Right lobe of liver (tissue), 6 donors: ENCODE measurements around the gene RIPOR3. TPM values are rescaled to one million over a fixed set of nuclear protein-coding genes. Genes with fewer than 3 reads are reported as not detected.
A peak's percentile ranks its signal among the peaks of the same experiment; 100 is the strongest.

Experiments
- ATAC-seq, 4 donors: fragments of 200-7000 bp; cut with Tn5 transposase; one replicate each; pipeline ENCODE4 v1.9.1; 2020; ENCODE audit warnings: mild to moderate bottlenecking in 4 of 4, moderate library complexity in 4 of 4
- DNase-seq, 3 donors: peaks; one replicate each; pipeline ENCODE4 v3.0.0-alpha.2; 2020
- H3K27ac ChIP-seq, 3 donors: fragments of 200-600 bp; one replicate each; pipeline ENCODE4 v1.8.0; 2022
- H3K27me3 ChIP-seq, 2 donors: fragments of 200-600 bp; one replicate each; pipeline ENCODE4 v1.8.0; 2022
- H3K36me3 ChIP-seq, 4 donors: fragments of 200-600 bp; sonication (generic) in 1 of 4; one replicate each; pipeline versions ENCODE4 v1.5.1 to v1.8.0; 2017 to 2022; ENCODE audit warnings: control low read depth in 1 of 4
- H3K4me1 ChIP-seq, 4 donors: fragments of 200-600 bp; sonication (generic) in 1 of 4; one replicate each; pipeline versions ENCODE4 v1.5.1 to v1.8.0; 2017 to 2022; ENCODE audit warnings: control low read depth in 1 of 4
- H3K4me3 ChIP-seq, 3 donors: fragments of 200-600 bp; one replicate each; pipeline ENCODE4 v1.8.0; 2022
- H3K9me3 ChIP-seq, 4 donors: fragments of 200-600 bp; sonication (generic) in 1 of 4; one replicate each; pipeline versions ENCODE4 v1.5.1 to v1.8.0; 2017 to 2022; ENCODE audit warnings: control low read depth in 1 of 4
- POLR2A ChIP-seq: fragments of 450-650 bp; IDR thresholded peaks from one replicate; pipeline ENCODE4 v1.6.1; 2017; ENCODE audit warnings: antibody characterized with exemption, mild to moderate bottlenecking
- WGBS: methylation state at CpG from one replicate; pipeline ENCODE4 v1.1.6; 2018; ENCODE audit warnings: low coverage, low lambda C conversion rate; ENCODE audit not compliant: insufficient coverage; ENCODE audit errors: missing lambda C conversion rate; 5-methylcytosine and 5-hydroxymethylcytosine counted together
- intact Hi-C, 2 donors: fragments of 100-400 bp; cut with DNase I; formaldehyde crosslinking; loops; one replicate each; pipeline versions ENCODE4 v1.11.2 to v1.14.1; 2022
- total RNA-seq, 6 experiments: library from RNA; depleted of rRNA in 2 of 6; stranded (reverse); fragments of >200 nt in 2 of 6; fragmentation: NEBNext Ultra II Directional in 3 of 6; extraction: Animal tissue kit (Norgen Biotek cat#: 25700) in 3 of 6; gene quantifications; one replicate each; pipeline versions ENCODE4 v1.1.0 to v1.2.4, GENCODE V29; 2016 to 2023
- TF ChIP-seq, protein P1 (sequence below), 4 donors: fragments of 200-600 bp in 3 of 4; fragments of 450-650 bp in 1 of 4; IDR thresholded peaks; one replicate each; pipeline versions ENCODE4 v1.5.1 to v1.8.0; 2016 to 2022; ENCODE audit warnings: antibody characterized with exemption in 4 of 4, mild to moderate bottlenecking in 2 of 4
- donor health status: DM: no; HTN: yes; CAD: no.
- donor health status: DM: no; HTN: no; CAD: no.
- donor health status: DM: no; HTN: no; CAD: no.
- donor health status: DM: no; HTN: yes; CAD: no.
- donor health status: DM: no; HTN: yes; CAD: no.

RIPOR3 gene
- total RNA-seq, 6 experiments from 2014 or later, result 4.8 to 13.8 (median 8.9) TPM

DNA sequence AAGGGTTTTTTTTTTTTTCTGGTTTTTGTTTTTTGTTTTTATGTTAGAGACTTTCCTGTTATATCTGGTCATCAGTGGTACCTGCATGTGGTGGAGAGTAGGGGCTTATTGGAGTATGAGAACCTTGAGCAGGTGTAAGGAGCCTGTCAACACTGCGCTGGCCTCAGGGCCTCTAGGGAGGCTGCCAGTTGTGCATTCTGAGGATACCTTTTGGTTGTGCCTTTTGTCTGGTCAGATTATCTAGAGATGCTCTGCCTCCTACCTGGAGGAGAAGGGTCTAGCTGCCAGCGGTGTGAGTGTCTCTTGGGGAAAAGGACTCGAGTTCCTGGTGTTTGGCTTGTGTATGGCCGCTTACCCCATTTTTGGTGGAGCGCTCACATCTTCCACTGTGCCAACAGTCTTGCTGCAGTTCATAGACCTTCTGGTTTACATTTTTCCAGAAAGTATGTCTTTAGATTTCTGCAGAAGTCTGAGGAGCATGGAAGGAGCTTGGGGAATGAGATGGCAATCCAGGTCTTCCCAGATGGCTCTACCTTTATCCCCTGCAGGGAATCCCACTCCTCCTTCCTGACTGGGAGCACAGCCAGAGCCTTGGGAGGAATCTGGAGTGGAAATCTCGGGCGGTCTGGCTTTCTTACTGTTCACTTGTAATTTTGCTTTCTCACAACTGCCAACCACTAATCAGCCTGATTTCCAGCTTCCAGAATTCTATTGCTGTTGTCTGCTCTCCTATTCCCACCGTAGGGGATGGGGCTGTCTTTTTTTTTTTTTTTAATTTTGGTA is 131.3 kb downstream of the RIPOR3 start:
- 78% methylated on average over 7 of the region's 8 CpGs for WGBS
- intact Hi-C loops, result loop anchor here in 1 of 2 donors (10.0 kb wide), 1 partner anchor 65 kb away; no protein-coding TSS in a partner anchor
- TF ChIP-seq, protein P1, sequence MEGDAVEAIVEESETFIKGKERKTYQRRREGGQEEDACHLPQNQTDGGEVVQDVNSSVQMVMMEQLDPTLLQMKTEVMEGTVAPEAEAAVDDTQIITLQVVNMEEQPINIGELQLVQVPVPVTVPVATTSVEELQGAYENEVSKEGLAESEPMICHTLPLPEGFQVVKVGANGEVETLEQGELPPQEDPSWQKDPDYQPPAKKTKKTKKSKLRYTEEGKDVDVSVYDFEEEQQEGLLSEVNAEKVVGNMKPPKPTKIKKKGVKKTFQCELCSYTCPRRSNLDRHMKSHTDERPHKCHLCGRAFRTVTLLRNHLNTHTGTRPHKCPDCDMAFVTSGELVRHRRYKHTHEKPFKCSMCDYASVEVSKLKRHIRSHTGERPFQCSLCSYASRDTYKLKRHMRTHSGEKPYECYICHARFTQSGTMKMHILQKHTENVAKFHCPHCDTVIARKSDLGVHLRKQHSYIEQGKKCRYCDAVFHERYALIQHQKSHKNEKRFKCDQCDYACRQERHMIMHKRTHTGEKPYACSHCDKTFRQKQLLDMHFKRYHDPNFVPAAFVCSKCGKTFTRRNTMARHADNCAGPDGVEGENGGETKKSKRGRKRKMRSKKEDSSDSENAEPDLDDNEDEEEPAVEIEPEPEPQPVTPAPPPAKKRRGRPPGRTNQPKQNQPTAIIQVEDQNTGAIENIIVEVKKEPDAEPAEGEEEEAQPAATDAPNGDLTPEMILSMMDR (IDR thresholded peaks at IDR 0.05), result no peak
- no peak for TF ChIP-seq POLR2A

GRCh38 chr20:50559149-50559548 is 132.2 kb downstream of the RIPOR3 start:
- intact Hi-C loops, result loop anchor here in 1 of 2 donors (10.0 kb wide), 1 partner anchor 64 kb away; no protein-coding TSS in a partner anchor

More for the DNA sequence above, 131.3 kb downstream of the RIPOR3 start:
- Histone ChIP-seq H3K27ac (no peak overlapping the region), H3K4me3 (no peak overlapping the region), H3K9me3 (no peaks in the 10 kb centered on the region), H3K4me1 (peaks cover 0 to 10% (median 0%) of the 10 kb centered on the region in 4 donors), H3K27me3 (no peaks in the 10 kb centered on the region), H3K36me3 (peaks cover 0 to 2% (median 0%) of the 10 kb centered on the region in 4 donors)
- DNase-seq (no peak), ATAC-seq (no peak)

GRCh38 chr20:50558483-50558925 is 132.8 kb downstream of the RIPOR3 start:
- peak in 3 of 4 donors; percentile 39 to 68 (median 49) for ATAC-seq
- TF ChIP-seq POLR2A, result no peak
- TF ChIP-seq, protein P1 (IDR thresholded peaks at IDR 0.05), result no peak
- no peak for DNase-seq
- no peaks in the 10 kb centered on the region for H3K9me3 ChIP-seq
- peaks cover 0 to 5% (median 0%) of the 10 kb centered on the region in 4 donors for H3K4me1 ChIP-seq
- H3K27ac ChIP-seq, result no peak overlapping the region
- WGBS, result 48% methylated on average over 3 of the region's 4 CpGs
- no peak overlapping the region for H3K4me3 ChIP-seq
- intact Hi-C loops, result loop anchor here in 1 of 2 donors (10.0 kb wide), 1 partner anchor 64 kb away; no protein-coding TSS in a partner anchor
- no peaks in the 10 kb centered on the region for H3K36me3 ChIP-seq
- no peaks in the 10 kb centered on the region for H3K27me3 ChIP-seq

More at GRCh38 chr20:50559149-50559548, 132.2 kb downstream of the RIPOR3 start:
- H3K27ac ChIP-seq, result no peak overlapping the region
- H3K9me3 ChIP-seq, result no peaks in the 10 kb centered on the region
- 88% methylated on average over 6 of the region's 6 CpGs for WGBS
- DNase-seq, result no peak
- H3K4me1 ChIP-seq, result peaks cover 0 to 12% (median 0%) of the 10 kb centered on the region in 4 donors
- no peak overlapping the region for H3K4me3 ChIP-seq
- no peaks in the 10 kb centered on the region for H3K27me3 ChIP-seq
- TF ChIP-seq, protein P1 (IDR thresholded peaks at IDR 0.05), result no peak
- TF ChIP-seq POLR2A, result no peak
- ATAC-seq, result no peak
- no peaks in the 10 kb centered on the region for H3K36me3 ChIP-seq

DNA sequence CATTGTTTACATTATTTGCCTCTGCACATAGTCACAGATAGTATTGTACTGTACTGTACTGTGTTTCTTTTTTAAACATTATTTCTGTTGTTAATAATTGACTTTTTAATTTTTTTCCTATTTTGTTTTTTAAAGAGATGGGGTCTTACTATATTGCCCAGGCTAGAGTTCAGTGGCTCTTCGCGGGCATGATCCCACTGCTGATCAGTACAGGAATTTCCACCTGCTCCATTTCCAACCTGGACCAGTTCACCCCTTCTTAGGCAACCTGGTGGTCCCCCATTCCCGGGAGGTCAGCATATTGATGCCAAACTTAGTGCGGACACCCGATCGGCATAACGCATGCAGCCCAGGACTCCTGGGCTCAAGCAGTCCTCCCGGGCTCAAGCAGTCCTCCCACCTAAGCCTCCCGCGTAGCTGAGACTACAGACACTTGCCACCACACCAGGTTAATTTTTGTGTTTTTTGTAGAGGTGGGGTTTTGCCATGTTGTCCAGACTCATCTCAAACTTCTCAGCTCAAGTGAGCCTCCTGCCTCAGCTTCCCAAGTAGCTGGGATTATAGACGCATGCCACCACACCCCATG is 133.7 kb downstream of the RIPOR3 start:
- no peak for ATAC-seq

More for the DNA sequence above, 133.7 kb downstream of the RIPOR3 start:
- no peak for TF ChIP-seq POLR2A
- TF ChIP-seq, protein P1 (IDR thresholded peaks at IDR 0.05), result no peak
- Histone ChIP-seq H3K36me3 (no peaks in the 10 kb centered on the region), H3K27ac (no peak overlapping the region), H3K4me1 (peaks cover 0 to 4% (median 0%) of the 10 kb centered on the region in 4 donors), H3K9me3 (no peaks in the 10 kb centered on the region), H3K27me3 (no peaks in the 10 kb centered on the region), H3K4me3 (no peak overlapping the region)
- DNase-seq, result no peak
- intact Hi-C loops, result loop anchor here in 1 of 2 donors (10.0 kb wide), 1 partner anchor 63 kb away; no protein-coding TSS in a partner anchor
- 100% methylated on average over 9 of the region's 11 CpGs for WGBS
